ENCODE results near the gene CDH10. TPM values are rescaled to one million over a fixed set of nuclear protein-coding genes. Genes with fewer than 3 reads are reported as not detected.

CDH10 gene
- total and polyA plus RNA-seq, 2 donors (not counting 3 experiments of a cell fraction or from before 2014, with no cell fraction given) = 0.07 TPM; not detected in 1

- CTCF ChIA-PET = no interaction called here
- FAIRE-seq (no peak), DNase-seq (ENCODE audit: low read depth, low spot score) (no peak)
- intact Hi-C loops (cut with micrococcal nuclease) = no loop called here
- Histone ChIP-seq H3K36me3 (ENCODE audit: control insufficient read depth in 2 of 2, extremely low read depth in 1 of 2, insufficient read depth in 2 of 2, low read length in 2 of 2) (no peaks in the 10 kb centered on the region), H3K27me3 (ENCODE audit: control insufficient read depth in 2 of 2, insufficient read depth in 2 of 2, low read length in 2 of 2) (no peaks in the 10 kb centered on the region), H3K27ac (ENCODE audit: insufficient read depth, low read depth, low read length) (no peak overlapping the region), H3K4me3 (replicated peaks in 1 of 3; ENCODE audit: insufficient read depth in 1 of 3, low read depth in 1 of 3, low read length in 3 of 3) (no peak overlapping the region), H3K79me2 (ENCODE audit: control insufficient read depth, insufficient read depth, low read length) (no peaks in the 10 kb centered on the region), H3K9me1 (replicated peaks; ENCODE audit: control insufficient read depth, extremely low read depth, insufficient read depth, low read length) (no peaks in the 10 kb centered on the region), H3K4me1 (ENCODE audit: control insufficient read depth, extremely low read depth, insufficient read depth, low read length) (no peaks in the 10 kb centered on the region), H3K9ac (replicated peaks; ENCODE audit: extremely low read depth, insufficient read depth, low read length) (no peak overlapping the region), H3K4me2 (ENCODE audit: insufficient read depth, low read length) (no peak overlapping the region), H3K9me3 (replicated peaks; ENCODE audit: control insufficient read depth, insufficient read depth, low read length) (no peaks in the 10 kb centered on the region), H4K20me1 (replicated peaks; ENCODE audit: control insufficient read depth, extremely low read depth, insufficient read depth, low read length) (no peaks in the 10 kb centered on the region), H2AFZ (ENCODE audit: low read depth, low read length) (no peak overlapping the region)
- POLR2A ChIA-PET = no interaction called here
- TF ChIP-seq GATA2 (IDR thresholded peaks at IDR 0.05; ENCODE audit: insufficient read depth, insufficient read length, low read depth, low read length) = no peak
- TF ChIP-seq MAX (IDR thresholded peaks at IDR 0.05; ENCODE audit: insufficient read depth, insufficient read length) = no peak
- TF ChIP-seq POLR2A (IDR thresholded peaks at IDR 0.05; ENCODE audit: low read depth, low read length) = no peak
- TF ChIP-seq CTCF (IDR thresholded peaks at IDR 0.05; ENCODE audit: extremely low read depth in 1 of 2, insufficient read depth in 1 of 2, low read depth in 1 of 2, low read length in 2 of 2) = no peak
- TF ChIP-seq EZH2 (IDR thresholded peaks at IDR 0.05; ENCODE audit: borderline replicate concordance, low read depth, low read length, severe bottlenecking) = no peak
- no peak for TF ChIP-seq MYC (IDR thresholded peaks at IDR 0.05; ENCODE audit: low read depth, low read length)
- dilution Hi-C loops (cut with MboI; ENCODE audit: extremely low pct_ligation_motif_present, low sequenced_read_pairs) = no loop called here
- BruUV-seq (replicated peaks) = no TSS peak
Measured at GRCh38 chr5:24591426-24591825, 53.4 kb downstream of the CDH10 start.

GRCh38 chr5:24589566-24589965, 55.2 kb downstream of the CDH10 start:
- ChIA-PET CTCF (no interaction called here), POLR2A (no interaction called here)
- no peak for FAIRE-seq
- H3K36me3 ChIP-seq (ENCODE audit: control insufficient read depth in 2 of 2, extremely low read depth in 1 of 2, insufficient read depth in 2 of 2, low read length in 2 of 2) = no peaks in the 10 kb centered on the region
- H3K27ac ChIP-seq (ENCODE audit: insufficient read depth, low read depth, low read length) = no peak overlapping the region
- dilution Hi-C loops (cut with MboI; ENCODE audit: extremely low pct_ligation_motif_present, low sequenced_read_pairs) = no loop called here
- DNase-seq (ENCODE audit: low read depth, low spot score) = no peak
- no peaks in the 10 kb centered on the region for H3K27me3 ChIP-seq (ENCODE audit: control insufficient read depth in 2 of 2, insufficient read depth in 2 of 2, low read length in 2 of 2)
- TF ChIP-seq MAX (IDR thresholded peaks at IDR 0.05; ENCODE audit: insufficient read depth, insufficient read length) (no peak), MYC (IDR thresholded peaks at IDR 0.05; ENCODE audit: low read depth, low read length) (no peak), FOS (IDR thresholded peaks at IDR 0.05; ENCODE audit: borderline replicate concordance, insufficient read depth, low read length) (no peak), JUN (IDR thresholded peaks at IDR 0.05; ENCODE audit: borderline replicate concordance, insufficient read depth, insufficient read length, low read depth) (no peak), CTCF (IDR thresholded peaks at IDR 0.05; ENCODE audit: extremely low read depth in 1 of 2, insufficient read depth in 1 of 2, low read depth in 1 of 2, low read length in 2 of 2) (no peak), POLR2A (IDR thresholded peaks at IDR 0.05; ENCODE audit: low read depth, low read length) (no peak), EZH2 (IDR thresholded peaks at IDR 0.05; ENCODE audit: borderline replicate concordance, low read depth, low read length, severe bottlenecking) (no peak), GATA2 (IDR thresholded peaks at IDR 0.05; ENCODE audit: insufficient read depth, insufficient read length, low read depth, low read length) (no peak), POLR2AphosphoS5 (IDR thresholded peaks at IDR 0.05; ENCODE audit: insufficient read depth, low read depth, low read length) (no peak)
- H3K9ac ChIP-seq (replicated peaks; ENCODE audit: extremely low read depth, insufficient read depth, low read length) = no peak overlapping the region
- H4K20me1 ChIP-seq (replicated peaks; ENCODE audit: control insufficient read depth, extremely low read depth, insufficient read depth, low read length) = no peaks in the 10 kb centered on the region
- no TSS peak for BruUV-seq (replicated peaks)
- intact Hi-C loops (cut with micrococcal nuclease) = no loop called here
- H3K9me3 ChIP-seq (replicated peaks; ENCODE audit: control insufficient read depth, insufficient read depth, low read length) = no peaks in the 10 kb centered on the region
- H2AFZ ChIP-seq (ENCODE audit: low read depth, low read length) = no peak overlapping the region
- H3K9me1 ChIP-seq (replicated peaks; ENCODE audit: control insufficient read depth, extremely low read depth, insufficient read depth, low read length) = no peaks in the 10 kb centered on the region
- H3K4me1 ChIP-seq (ENCODE audit: control insufficient read depth, extremely low read depth, insufficient read depth, low read length) = no peaks in the 10 kb centered on the region
- no peaks in the 10 kb centered on the region for H3K79me2 ChIP-seq (ENCODE audit: control insufficient read depth, insufficient read depth, low read length)
- no peak overlapping the region for H3K4me3 ChIP-seq (replicated peaks in 1 of 3; ENCODE audit: insufficient read depth in 1 of 3, low read depth in 1 of 3, low read length in 3 of 3)
- no peak overlapping the region for H3K4me2 ChIP-seq (ENCODE audit: insufficient read depth, low read length)
